ENCODE results near the gene RAPGEF3.

RAPGEF3 gene

GRCh38 chr12:47771304-47771703 lies 12.6 kb upstream of the RAPGEF3 start:
- ATAC-seq (ENCODE audit: insufficient read depth, low read depth) = no peak
- TF ChIP-seq EZH2 (IDR thresholded peaks at IDR 0.05; ENCODE audit: borderline replicate concordance, low read depth, low read length, severe bottlenecking) (no peak), CTCF (IDR thresholded peaks at IDR 0.05; ENCODE audit: borderline replicate concordance, extremely low read depth, low read length, poor library complexity, severe bottlenecking) (no peak)

GRCh38 chr12:47770086-47770726 lies 11.5 kb upstream of the RAPGEF3 start:
- TF ChIP-seq EZH2 (IDR thresholded peaks at IDR 0.05; ENCODE audit: borderline replicate concordance, low read depth, low read length, severe bottlenecking) = no peak
- TF ChIP-seq CTCF (IDR thresholded peaks at IDR 0.05; ENCODE audit: borderline replicate concordance, extremely low read depth, low read length, poor library complexity, severe bottlenecking) = no peak
- no peaks in the 10 kb centered on the region for H3K36me3 ChIP-seq (ENCODE audit: insufficient read depth, low read length)
- ATAC-seq (ENCODE audit: insufficient read depth, low read depth) (no peak), DNase-seq (no peak)
- H3K4me2 ChIP-seq (ENCODE audit: insufficient read depth, low read length) = no peak overlapping the region
- H3K79me2 ChIP-seq (ENCODE audit: insufficient read depth, low read length) = no peaks in the 10 kb centered on the region
- no peak overlapping the region for H3K27ac ChIP-seq (ENCODE audit: low read length)
- no peaks in the 10 kb centered on the region for H4K20me1 ChIP-seq (ENCODE audit: insufficient read depth, low read length)
- no peak overlapping the region for H3K4me3 ChIP-seq (ENCODE audit: low read depth in 1 of 2, low read length in 2 of 2)
- no peak overlapping the region for H2AFZ ChIP-seq (ENCODE audit: low read depth, low read length)
- H3K9me3 ChIP-seq (ENCODE audit: insufficient read depth, low read length, severe bottlenecking) = no peaks in the 10 kb centered on the region
- no peak overlapping the region for H3K9ac ChIP-seq (ENCODE audit: low read depth, low read length)
- H3K4me1 ChIP-seq (ENCODE audit: insufficient read depth, low read length) = peaks cover 21% of the 10 kb centered on the region
- H3K27me3 ChIP-seq (ENCODE audit: insufficient read depth, low read length, poor library complexity) = peaks cover 17% of the 10 kb centered on the region

More at GRCh38 chr12:47771304-47771703, 12.6 kb upstream of the RAPGEF3 start:
- Histone ChIP-seq H3K9ac (ENCODE audit: low read depth, low read length) (no peak overlapping the region), H3K4me2 (ENCODE audit: insufficient read depth, low read length) (no peak overlapping the region), H3K27me3 (ENCODE audit: insufficient read depth, low read length, poor library complexity) (peaks cover 17% of the 10 kb centered on the region), H3K79me2 (ENCODE audit: insufficient read depth, low read length) (no peaks in the 10 kb centered on the region), H3K36me3 (ENCODE audit: insufficient read depth, low read length) (no peaks in the 10 kb centered on the region), H3K4me1 (ENCODE audit: insufficient read depth, low read length) (peaks cover 21% of the 10 kb centered on the region), H3K9me3 (ENCODE audit: insufficient read depth, low read length, severe bottlenecking) (no peaks in the 10 kb centered on the region), H2AFZ (ENCODE audit: low read depth, low read length) (no peak overlapping the region), H4K20me1 (ENCODE audit: insufficient read depth, low read length) (no peaks in the 10 kb centered on the region; the same call in 1 of the 2 replicates), H3K27ac (ENCODE audit: low read length) (no peak overlapping the region), H3K4me3 (ENCODE audit: low read depth in 1 of 2, low read length in 2 of 2) (no peak overlapping the region)
- DNase-seq = no peak

- DNase-seq (no peak), ATAC-seq (ENCODE audit: insufficient read depth, low read depth) (no peak)
- Histone ChIP-seq H3K4me2 (ENCODE audit: insufficient read depth, low read length) (no peak overlapping the region), H3K4me1 (ENCODE audit: insufficient read depth, low read length) (peaks cover 15% of the 10 kb centered on the region), H2AFZ (ENCODE audit: low read depth, low read length) (no peak overlapping the region), H3K27me3 (ENCODE audit: insufficient read depth, low read length, poor library complexity) (peaks cover 14% of the 10 kb centered on the region), H3K27ac (ENCODE audit: low read length) (no peak overlapping the region), H3K79me2 (ENCODE audit: insufficient read depth, low read length) (no peaks in the 10 kb centered on the region), H3K9me3 (ENCODE audit: insufficient read depth, low read length, severe bottlenecking) (no peaks in the 10 kb centered on the region), H3K4me3 (ENCODE audit: low read depth in 1 of 2, low read length in 2 of 2) (no peak overlapping the region), H3K9ac (ENCODE audit: low read depth, low read length) (no peak overlapping the region), H3K36me3 (ENCODE audit: insufficient read depth, low read length) (no peaks in the 10 kb centered on the region), H4K20me1 (ENCODE audit: insufficient read depth, low read length) (no peaks in the 10 kb centered on the region)
- TF ChIP-seq CTCF (IDR thresholded peaks at IDR 0.05; ENCODE audit: borderline replicate concordance, extremely low read depth, low read length, poor library complexity, severe bottlenecking) (no peak), EZH2 (IDR thresholded peaks at IDR 0.05; ENCODE audit: borderline replicate concordance, low read depth, low read length, severe bottlenecking) (no peak)
These were observed 10.8 kb upstream of the RAPGEF3 start for GRCh38 chr12:47769234-47770085.
